Ectodermal cell (in vitro differentiated cells): ENCODE results near the gene EYA2.

Experiments used
- H3K27ac ChIP-seq: 2 replicates; pipeline ENCODE4 v1.7.0; 2013; ENCODE audit warnings: mild to moderate bottlenecking, low read depth, low read length; ENCODE audit not compliant: insufficient read depth, poor library complexity, severe bottlenecking
- H3K27me3 ChIP-seq: 2 replicates; pipeline ENCODE4 v1.7.0; 2013; ENCODE audit warnings: mild to moderate bottlenecking, low read length; ENCODE audit not compliant: insufficient read depth, control insufficient read depth, poor library complexity, severe bottlenecking
- H3K36me3 ChIP-seq: one replicate; pipeline ENCODE4 v1.7.0; 2013; ENCODE audit warnings: low read length; ENCODE audit not compliant: control insufficient read depth, insufficient read depth
- H3K4me1 ChIP-seq: one replicate; pipeline ENCODE4 v1.7.0; 2013; ENCODE audit warnings: low read length; ENCODE audit not compliant: control insufficient read depth, insufficient read depth
- H3K4me3 ChIP-seq: 2 replicates; pipeline ENCODE4 v1.7.0; 2013; ENCODE audit warnings: low read depth, low read length, control low read depth; ENCODE audit not compliant: insufficient read depth
- H3K9me3 ChIP-seq: 2 replicates; pipeline ENCODE4 v1.7.0; 2013; ENCODE audit warnings: mild to moderate bottlenecking, low read length, moderate library complexity; ENCODE audit not compliant: control insufficient read depth
- WGBS, 2 experiments: methylation state at CpG; one replicate each; pipeline ENCODE4 v1.1.7; 2013; ENCODE audit warnings: missing lambda C conversion rate in 2 of 2; 5-methylcytosine and 5-hydroxymethylcytosine counted together

Gene EYA2

DNA sequence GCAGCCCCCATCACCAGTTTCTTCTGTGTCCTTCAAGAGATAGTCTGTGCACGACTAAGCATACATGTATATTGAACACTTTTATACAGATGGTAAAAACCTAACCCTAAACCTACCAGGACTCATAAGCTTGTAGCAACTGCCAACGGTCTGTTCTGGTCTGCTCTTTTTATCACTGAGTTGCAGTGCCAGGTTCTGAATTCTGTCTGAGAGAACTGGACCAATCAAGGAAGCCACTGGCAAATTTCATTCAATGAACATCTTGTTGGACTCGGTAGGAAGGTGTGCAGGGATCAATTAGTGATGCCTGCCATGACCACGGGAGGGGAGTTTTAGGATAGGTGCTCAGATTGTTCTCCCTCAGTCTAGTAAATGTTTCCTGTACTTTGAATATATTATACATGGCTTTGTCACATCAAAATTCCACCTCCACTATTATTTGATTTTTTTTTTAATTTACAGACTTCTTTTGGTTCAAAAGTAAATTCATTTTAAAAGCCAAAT, 146.8 kb downstream of the EYA2 start:
- 90 to 94% methylated on average over 4 of the region's 4 CpGs for WGBS, 2 experiments
- no peaks in the 10 kb centered on the region for H3K27me3 ChIP-seq
- no peaks in the 10 kb centered on the region for H3K4me1 ChIP-seq
- no peak overlapping the region for H3K4me3 ChIP-seq
- no peaks in the 10 kb centered on the region for H3K36me3 ChIP-seq
- no peaks in the 10 kb centered on the region for H3K9me3 ChIP-seq
- H3K27ac ChIP-seq, result no peak overlapping the region

DNA sequence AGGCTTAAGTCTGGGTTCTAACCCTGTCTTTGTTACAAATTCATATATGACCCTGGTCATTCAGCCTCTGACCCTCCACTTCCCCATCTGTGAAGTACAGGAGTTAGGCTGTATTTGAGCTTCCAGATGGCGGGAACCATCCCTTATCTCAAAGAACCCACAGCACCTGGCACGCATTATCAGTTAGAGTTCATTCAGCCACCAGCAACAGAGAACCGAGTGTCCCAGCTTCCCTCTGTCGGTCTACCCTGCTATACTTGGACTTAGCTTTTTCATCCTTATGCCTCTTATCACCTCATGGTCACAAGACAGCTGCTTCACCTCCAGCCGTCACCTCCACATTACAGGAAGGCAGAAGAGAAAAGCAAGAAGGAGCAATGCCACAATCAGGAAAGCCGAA, 147.8 kb downstream of the EYA2 start:
- Histone ChIP-seq H3K27ac (no peak overlapping the region), H3K4me3 (no peak overlapping the region), H3K9me3 (no peaks in the 10 kb centered on the region), H3K4me1 (no peaks in the 10 kb centered on the region), H3K27me3 (no peaks in the 10 kb centered on the region), H3K36me3 (no peaks in the 10 kb centered on the region)
- 92 to 93% methylated on average over 6 of the region's 6 CpGs for whole genome bisulfite sequencing, 2 experiments

DNA sequence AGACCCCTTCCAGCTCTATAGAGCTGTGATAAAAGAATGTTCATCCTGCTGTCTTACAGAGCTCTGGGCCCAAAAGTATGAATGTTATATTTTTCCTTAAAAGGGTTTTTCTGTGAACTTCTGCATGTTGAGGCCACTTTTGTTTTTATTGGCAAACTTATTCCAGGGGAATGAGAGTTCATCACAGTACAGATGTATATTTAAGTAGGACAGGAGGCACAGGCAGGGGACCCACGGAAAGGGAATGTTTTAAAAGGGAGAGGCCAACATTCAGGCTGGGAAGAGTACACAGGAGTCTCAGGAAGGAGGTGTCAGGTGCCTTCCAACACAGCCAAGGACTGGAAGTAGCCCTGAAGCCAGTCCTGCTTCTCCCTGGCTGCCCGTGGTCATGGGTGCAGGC, 148.4 kb downstream of the EYA2 start:
- no peaks in the 10 kb centered on the region for H3K27me3 ChIP-seq
- 80 to 82% methylated on average over 2 of the region's 2 CpGs for WGBS, 2 experiments
- no peaks in the 10 kb centered on the region for H3K4me1 ChIP-seq
- H3K9me3 ChIP-seq, result no peaks in the 10 kb centered on the region
- H3K36me3 ChIP-seq, result no peaks in the 10 kb centered on the region
- no peak overlapping the region for H3K4me3 ChIP-seq
- H3K27ac ChIP-seq, result no peak overlapping the region

DNA sequence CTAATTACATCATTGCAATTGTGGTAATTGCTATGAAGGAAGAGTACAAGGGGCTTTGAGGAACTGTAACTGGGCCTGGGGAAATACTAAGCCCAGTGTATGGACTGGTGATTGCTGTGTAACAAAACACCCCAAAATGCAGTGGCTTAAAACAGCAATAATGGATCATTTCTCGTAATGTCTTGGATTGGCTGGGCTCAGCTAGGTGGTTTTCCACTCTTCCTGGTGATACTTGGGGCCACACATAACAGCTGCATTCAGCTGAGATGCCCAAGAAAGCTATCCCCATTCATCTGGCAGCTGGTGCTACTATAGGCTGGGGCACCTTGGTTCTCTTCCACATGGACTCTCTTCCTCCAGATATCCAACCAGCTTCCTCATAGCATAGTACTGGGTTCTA, 150.3 kb downstream of the EYA2 start:
- Histone ChIP-seq H3K4me3 (no peak overlapping the region), H3K27me3 (no peaks in the 10 kb centered on the region), H3K27ac (no peak overlapping the region), H3K36me3 (no peaks in the 10 kb centered on the region), H3K9me3 (no peaks in the 10 kb centered on the region), H3K4me1 (no peaks in the 10 kb centered on the region)
- WGBS, 2 experiments, result 92 to 94% methylated on average over 1 of the region's 1 CpG

DNA sequence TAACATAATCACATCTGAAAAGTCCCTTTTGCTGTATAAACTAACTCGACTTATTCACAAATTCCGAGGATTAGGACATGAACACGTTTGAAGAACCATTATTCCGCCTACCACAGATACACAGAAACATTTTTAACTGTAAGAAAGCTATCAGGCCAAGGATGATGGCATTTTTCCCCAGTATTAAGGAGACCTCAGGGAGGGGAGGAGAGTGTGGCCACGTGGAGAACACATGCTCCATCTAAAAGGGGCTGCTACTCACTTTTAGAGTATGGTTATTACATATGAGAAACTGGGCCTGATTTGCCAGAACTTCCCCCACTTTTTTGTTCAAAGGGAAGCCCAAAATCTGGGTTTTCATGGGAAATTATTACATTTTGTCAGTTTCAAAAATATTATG, 153.4 kb downstream of the EYA2 start:
- WGBS, 2 experiments, result 91% methylated on average over 5 of the region's 5 CpGs
- Histone ChIP-seq H3K4me1 (no peaks in the 10 kb centered on the region), H3K9me3 (no peaks in the 10 kb centered on the region), H3K4me3 (no peak overlapping the region), H3K27me3 (no peaks in the 10 kb centered on the region), H3K27ac (no peak overlapping the region), H3K36me3 (no peaks in the 10 kb centered on the region)

DNA sequence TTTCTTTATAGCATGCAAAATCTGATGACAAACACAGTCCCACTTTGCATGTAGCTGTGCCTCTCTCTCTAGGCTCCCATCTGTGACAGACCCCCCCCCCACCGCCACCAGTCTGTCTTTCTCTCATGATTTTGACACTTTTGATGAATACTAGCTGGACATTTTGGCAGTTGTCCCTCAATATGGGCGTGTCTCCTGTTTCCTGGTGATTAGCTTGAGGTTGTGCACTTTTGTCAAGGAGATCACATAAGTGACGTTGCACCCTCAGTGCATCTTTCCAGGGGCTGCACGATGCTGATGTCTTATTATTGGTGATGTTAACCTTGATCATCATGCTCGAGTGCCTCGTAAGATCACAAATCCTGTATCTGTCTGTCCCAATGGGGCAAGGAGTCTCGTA, 155.1 kb downstream of the EYA2 start:
- no peak overlapping the region for H3K27ac ChIP-seq
- H3K36me3 ChIP-seq, result no peaks in the 10 kb centered on the region
- WGBS, 2 experiments, result 91 to 94% methylated on average over 7 of the region's 7 CpGs
- H3K9me3 ChIP-seq, result no peaks in the 10 kb centered on the region
- no peaks in the 10 kb centered on the region for H3K4me1 ChIP-seq
- H3K27me3 ChIP-seq, result no peaks in the 10 kb centered on the region
- no peak overlapping the region for H3K4me3 ChIP-seq

DNA sequence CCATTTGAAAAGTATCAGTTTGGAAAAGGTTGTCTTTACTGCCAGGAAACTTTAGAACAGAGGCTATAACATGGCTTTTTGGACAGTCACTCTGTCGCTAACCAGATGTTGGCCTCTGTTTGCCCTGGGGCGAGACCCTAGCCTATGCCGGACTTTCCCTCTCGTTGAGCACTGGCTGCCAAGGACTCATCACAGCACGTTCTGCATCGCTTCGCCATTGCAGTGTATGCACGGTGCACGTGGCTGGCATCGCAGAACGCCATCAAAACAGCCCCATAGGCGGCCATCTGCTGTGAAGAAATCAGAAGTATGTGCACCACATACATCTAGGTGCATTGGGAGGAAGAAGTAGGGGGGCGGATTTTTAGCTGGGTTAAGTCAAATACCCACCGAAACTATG, 156.4 kb downstream of the EYA2 start:
- H3K9me3 ChIP-seq, result no peaks in the 10 kb centered on the region
- no peaks in the 10 kb centered on the region for H3K27me3 ChIP-seq
- no peak overlapping the region for H3K27ac ChIP-seq
- no peaks in the 10 kb centered on the region for H3K4me1 ChIP-seq
- H3K4me3 ChIP-seq, result no peak overlapping the region
- 92 to 93% methylated on average over 14 of the region's 14 CpGs for WGBS, 2 experiments
- no peaks in the 10 kb centered on the region for H3K36me3 ChIP-seq

DNA sequence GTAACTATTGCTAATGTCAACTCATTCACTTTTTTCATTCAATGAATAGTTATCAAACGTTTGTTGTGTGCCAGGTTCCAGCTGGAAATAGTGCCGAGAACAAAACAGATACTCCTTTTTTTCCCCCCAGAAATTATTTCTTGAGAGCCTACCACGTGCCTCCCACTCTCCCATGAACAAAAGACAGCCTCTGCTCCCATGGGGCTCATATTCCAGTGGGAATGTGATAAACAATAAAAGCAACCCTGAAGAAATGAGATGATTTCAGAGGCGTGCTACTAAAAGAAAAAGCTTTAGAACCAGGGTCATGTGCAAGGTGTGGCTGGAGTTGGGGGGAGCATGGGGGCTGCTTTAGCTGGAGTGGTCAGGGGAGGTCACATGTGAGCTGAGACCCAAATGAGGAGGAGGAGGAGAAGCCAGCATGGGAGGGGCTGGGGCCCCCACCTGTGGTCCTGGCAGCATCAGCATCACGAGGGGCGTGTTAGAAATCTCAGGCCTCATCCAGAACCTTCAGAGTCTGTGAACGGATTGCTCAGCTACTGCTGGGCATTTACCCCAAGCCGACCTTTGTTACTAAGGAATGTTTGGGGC, 157.4 kb downstream of the EYA2 start:
- Histone ChIP-seq H3K27me3 (no peaks in the 10 kb centered on the region), H3K9me3 (no peaks in the 10 kb centered on the region), H3K4me3 (no peak overlapping the region), H3K27ac (no peak overlapping the region), H3K36me3 (no peaks in the 10 kb centered on the region), H3K4me1 (no peaks in the 10 kb centered on the region)
- 81 to 84% methylated on average over 8 of the region's 8 CpGs for WGBS, 2 experiments

DNA sequence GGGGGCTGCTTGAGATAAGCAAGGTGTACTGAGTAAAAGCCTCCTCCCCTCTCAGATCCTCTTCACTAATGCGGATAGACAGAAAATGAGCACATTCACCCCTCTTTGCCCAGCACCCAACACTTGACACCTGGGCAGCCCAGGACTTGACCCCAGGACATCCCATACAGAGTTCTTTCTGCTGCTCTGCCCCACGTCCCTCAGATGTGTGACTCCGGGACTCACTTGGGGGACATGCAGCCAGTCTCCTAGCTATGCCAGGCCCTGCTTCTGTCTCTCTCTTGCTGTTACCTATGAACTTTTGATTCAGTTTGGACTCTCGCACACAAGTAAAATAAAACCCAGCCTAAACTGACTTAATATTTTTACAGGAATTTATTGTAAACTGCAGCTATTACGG, 159.9 kb downstream of the EYA2 start:
- 93 to 94% methylated on average over 5 of the region's 5 CpGs for WGBS, 2 experiments
- no peaks in the 10 kb centered on the region for H3K36me3 ChIP-seq
- H3K4me1 ChIP-seq, result no peaks in the 10 kb centered on the region
- no peaks in the 10 kb centered on the region for H3K9me3 ChIP-seq
- no peak overlapping the region for H3K27ac ChIP-seq
- no peaks in the 10 kb centered on the region for H3K27me3 ChIP-seq
- H3K4me3 ChIP-seq, result no peak overlapping the region

DNA sequence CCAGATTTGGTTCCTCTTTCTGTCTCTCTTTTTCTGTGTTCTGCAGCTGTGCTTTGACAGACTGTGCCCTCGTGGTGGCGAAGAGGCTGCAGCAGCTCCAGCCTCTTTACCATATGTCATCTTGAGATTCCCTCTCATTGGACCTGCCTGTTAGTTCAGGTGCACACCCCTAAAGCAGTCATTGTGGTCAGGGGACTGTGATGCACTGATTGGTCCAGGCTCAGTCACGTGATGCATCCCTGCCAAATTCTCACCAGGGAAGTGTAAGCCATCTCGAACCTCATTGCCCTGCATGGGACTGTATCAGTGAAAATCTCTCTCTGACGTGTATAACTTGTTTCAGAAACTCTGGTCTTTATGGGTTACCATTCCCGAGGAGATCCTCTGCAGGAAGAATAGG, 160.3 kb downstream of the EYA2 start:
- Histone ChIP-seq H3K36me3 (no peaks in the 10 kb centered on the region), H3K4me1 (no peaks in the 10 kb centered on the region), H3K9me3 (no peaks in the 10 kb centered on the region), H3K27me3 (no peaks in the 10 kb centered on the region), H3K4me3 (no peak overlapping the region), H3K27ac (no peak overlapping the region)
- 87 to 92% methylated on average over 6 of the region's 6 CpGs for WGBS, 2 experiments
